ENCODE measurements around the gene THADA.

The THADA gene

DNA sequence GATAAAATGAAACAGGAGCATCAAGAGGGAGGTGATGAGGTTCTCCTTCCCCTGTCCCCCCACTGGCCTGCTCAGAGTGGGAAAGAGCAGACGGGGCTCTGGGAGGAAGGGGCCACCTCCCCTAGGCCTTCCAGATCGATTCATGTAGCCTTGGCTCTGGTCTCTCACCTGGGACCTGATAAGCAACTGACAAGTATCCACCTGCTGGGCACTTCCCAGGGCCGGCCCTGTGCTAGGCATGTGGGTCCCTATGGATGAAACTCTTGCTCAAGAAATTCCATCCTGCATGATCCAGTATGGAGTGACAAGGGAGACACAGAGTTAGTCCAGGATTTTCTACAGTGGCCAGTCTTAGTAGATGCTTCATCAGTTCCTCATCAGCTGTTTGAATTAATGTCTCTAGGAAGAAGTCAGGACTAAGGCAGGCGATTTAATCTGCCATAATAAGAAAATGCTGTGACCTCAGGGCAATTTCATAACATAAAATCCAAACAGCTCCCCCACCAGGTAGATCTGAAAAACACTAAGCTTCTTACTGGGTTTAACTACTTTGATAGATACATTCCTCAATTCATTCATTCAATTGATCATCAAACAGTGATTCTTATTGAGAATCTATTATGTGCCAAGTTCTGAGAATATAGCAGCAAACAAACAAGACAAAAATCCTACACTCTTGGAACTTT, 324.8 kb downstream of the THADA start:
- no peak for DNase-seq (ENCODE audit: low spot score)

- no peak for DNase-seq (ENCODE audit: low spot score)
Measured at GRCh38 chr2:43270461-43270860, 325.4 kb downstream of the THADA start.

DNA sequence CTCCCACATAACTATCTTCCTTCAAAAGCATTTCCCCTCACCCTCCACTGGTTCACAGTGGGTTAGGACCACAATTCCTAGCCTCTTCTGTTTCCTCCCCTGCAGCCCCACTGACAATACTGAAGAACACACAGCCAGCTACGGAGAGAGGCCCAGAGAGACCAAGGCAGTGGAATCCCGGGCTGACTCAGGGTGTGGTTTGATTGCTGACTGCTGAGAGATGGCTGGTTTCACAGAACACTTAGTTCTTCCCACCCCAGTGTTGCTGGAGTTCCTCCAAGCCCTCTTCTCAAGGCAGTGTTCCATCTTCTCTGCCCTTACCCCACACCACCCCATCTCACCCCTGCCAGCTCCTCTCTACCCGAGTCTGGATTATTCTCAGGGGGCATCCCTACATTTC, 326.1 kb downstream of the THADA start:
- no peak for DNase-seq (ENCODE audit: low spot score)

DNA sequence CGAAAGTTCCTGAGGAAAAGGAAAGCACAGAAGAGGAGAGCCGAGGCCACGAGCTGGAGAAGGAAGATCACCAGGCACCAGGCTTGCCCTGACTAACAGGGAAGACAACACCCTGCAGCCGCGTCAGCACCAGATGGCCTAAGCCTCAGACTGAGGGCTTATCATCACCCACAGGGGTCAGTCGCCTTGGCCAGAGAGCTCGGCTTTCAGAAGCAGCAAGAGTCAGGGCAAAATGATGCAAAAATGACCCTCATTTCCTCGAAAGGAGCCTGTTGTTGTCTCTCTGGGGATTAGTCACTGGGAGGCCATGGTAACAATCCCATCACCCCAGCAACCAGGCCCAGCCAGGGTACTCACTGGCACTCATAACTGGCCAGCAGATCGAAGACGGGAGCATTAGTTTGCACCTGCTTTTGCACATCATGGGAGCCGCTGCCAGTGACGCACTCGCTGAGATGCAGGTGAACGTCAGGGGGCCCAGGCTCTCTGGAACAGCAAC, 326.7 kb downstream of the THADA start:
- peak; percentile 57 for DNase-seq (ENCODE audit: low spot score)

DNA sequence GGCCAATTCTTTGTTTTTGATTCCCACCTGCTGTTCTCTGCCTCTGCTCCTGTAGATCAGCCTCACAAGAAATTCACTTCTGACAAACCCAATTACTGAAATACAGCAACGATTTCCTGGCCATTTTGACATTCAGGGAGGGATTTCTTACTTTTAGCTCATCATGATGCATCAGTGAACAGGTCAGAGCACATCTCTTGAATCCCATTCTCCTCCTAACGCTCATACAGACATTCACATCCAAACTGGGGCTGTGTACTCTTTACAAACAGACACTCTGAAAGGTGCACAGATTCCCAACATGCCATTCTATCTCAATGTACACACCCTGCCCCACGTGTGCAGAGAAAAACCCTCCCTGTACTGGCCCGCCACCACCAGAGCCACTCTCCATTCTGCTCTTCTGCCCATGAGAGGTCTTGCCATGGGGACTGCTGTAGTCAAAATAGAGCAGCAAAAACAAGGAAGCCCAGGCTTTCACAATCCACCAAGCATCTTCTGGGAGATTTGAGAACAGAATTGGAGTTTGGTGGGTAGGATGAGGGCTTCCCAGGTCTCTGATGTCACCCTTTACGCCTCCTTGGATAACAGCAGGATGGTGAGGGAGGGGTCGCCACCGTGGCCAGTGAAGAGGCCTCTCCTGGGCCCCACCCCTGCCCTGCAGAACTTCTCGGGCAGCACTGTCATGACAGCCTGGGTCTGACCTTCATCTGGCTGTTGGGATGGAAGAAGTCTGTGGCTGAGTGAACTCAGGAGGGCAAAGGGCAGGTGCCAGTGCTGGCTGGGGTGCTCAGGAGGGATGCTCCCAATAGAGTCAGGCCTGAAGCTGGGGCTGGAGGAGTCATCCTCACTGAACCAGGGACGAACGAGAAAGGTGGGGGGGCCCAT, 327.5 kb downstream of the THADA start:
- no peak for DNase-seq (ENCODE audit: low spot score)

DNA sequence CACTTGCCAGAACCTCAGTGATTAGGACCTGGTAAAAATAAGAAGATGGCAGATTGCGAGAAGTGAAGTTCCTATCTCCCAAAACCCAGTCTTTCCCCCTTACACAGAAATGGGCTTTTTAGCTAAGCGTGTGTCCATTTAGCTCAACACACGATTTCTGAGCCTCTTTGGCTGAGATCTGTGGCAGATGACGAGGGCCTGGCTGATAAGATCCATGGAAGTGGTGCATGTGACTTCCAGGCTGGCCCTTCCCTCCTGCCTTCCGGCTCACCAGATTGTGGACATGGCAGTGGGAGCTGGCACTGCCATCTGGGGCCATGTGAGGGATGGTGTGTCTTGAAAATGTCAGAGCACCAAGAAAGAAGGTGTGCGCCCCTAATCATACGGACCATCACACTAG, 328.5 kb downstream of the THADA start:
- no peak for DNase-seq (ENCODE audit: low spot score)

- no peak for DNase-seq (ENCODE audit: low spot score)
Measured at GRCh38 chr2:43266711-43267111, 329.1 kb downstream of the THADA start.

DNA sequence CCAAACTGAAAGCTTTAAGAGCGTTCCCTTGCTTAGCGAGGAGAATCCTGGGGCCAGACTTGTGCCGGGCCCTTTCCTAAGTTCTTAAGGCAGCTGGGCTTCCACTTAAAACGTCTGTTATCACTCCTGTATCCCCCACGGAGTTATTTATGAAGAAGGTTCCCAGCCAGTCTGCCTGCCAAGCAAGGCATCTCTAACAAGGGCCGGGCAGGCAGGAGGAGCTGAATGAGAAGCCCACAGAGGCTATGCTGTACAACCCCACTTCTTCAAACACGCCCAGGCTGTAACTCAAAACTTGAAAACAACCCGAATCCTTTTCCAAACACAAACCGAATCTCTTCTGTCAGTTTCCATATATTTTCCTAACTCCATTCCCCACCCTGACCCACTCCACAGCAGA, 330.4 kb downstream of the THADA start:
- no peak for DNase-seq (ENCODE audit: low spot score)

GRCh38 chr2:43265001-43265400, 330.8 kb downstream of the THADA start:
- DNase-seq (ENCODE audit: low spot score) = no peak

DNA sequence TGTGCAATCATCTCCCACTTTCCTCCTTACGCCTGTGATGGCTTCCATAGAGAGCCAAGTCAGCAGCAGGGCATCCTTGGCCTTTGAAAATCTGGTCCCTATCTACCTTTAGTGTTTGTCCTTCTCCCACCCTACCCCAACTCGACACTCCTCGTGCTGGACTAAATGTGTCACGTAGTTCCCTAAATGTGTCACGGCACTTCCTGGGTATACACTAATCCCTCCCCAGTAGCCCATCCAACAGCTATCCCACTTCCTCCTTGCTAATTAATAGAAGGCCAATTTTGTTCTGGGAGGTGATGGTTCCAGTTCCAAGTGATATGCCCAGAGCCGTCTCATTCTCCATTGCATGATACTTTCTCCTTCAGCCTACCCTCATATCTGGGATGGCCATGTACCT, 332.9 kb downstream of the THADA start:
- no peak for DNase-seq (ENCODE audit: low spot score)

- no peak for DNase-seq (ENCODE audit: low spot score)
Measured at GRCh38 chr2:43262239-43262638, 333.6 kb downstream of the THADA start.

DNA sequence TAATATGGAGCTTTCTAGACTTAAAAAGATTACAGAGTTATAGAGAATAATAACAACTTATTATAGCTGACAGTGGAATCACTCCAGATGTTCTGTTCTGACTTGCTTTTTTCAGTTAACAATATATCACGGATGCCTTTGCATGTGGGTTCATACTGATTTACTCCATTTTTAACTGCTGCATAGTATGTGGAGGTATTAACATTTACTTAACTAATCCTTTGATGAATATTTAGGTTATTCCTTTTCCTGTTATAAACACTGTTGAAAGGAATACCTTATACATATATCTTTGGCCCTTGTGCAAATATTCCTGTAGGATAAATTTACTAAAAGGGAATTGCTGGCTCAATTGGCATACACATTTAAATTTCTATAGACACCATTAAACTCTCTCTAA, 336.3 kb downstream of the THADA start:
- no peak for DNase-seq (ENCODE audit: low spot score)

- no peak for DNase-seq (ENCODE audit: low spot score)
Measured at GRCh38 chr2:43258547-43259156, 337.2 kb downstream of the THADA start.

GRCh38 chr2:43255296-43255910, 340.4 kb downstream of the THADA start:
- no peak for DNase-seq (ENCODE audit: low spot score)

DNA sequence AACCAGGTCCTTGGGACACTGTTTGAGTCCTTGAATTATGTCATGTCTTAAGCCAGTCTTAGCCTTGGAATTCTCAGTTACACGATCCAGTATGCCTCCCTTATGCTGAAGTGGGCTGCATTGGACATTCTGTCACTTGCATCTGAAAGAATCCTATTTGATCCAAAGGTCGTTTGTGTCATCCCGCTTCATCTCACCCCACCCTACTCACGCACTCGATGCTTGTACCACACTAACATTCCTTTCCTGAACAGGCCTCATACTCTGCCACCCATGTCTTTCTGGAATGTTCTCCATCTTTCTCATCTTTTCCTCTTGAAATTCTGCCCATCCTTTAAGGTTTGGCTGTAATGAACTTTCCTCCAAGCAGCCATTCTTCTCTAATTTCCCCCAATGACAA, 341.5 kb downstream of the THADA start:
- no peak for DNase-seq (ENCODE audit: low spot score)

DNA sequence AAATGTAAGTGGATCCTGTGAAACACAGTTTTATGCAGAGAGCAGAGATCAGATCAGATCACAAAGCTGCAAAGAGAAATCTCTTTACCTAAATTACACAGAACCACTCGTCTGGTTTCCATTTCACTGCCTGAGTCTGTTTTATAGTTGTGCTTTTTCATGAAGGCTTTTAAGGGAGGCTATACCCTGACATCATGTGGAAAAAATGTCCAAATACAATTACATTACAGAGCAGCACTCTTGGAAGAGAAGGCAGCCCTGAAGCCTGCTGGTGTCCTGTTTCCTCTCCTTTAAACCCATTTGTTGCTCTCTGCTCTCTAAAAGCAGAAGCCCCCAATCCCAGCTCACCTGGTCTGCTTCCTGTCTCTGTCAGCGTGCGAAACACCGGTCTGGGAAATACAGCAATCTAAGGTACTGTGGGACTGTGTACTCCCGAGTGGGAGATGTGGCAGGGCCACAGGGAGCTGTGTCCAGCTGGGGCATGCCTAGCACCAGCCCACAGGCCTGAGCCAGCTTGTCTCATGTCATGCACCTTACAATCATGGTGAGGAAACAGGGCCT, 344.6 kb downstream of the THADA start:
- no peak for DNase-seq (ENCODE audit: low spot score)

DNA sequence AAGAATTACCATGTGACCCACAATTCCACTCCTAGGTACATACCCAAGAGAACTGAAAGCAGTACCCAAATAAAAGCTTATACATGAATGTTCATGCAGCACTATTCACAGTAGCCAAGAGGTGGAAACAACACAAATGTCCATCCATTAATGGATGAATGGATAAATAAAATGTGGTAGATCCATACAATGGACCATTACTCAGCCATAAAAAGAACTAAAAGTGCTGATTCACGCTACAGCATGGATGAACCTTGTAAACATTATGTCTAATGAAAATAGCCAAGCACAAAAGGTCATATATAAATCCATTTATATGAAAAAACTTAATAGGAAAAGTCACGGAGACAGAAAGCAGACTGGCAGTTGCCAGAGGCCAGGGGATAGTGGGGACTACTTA, 345.8 kb downstream of the THADA start:
- DNase-seq (ENCODE audit: low spot score) = no peak

DNA sequence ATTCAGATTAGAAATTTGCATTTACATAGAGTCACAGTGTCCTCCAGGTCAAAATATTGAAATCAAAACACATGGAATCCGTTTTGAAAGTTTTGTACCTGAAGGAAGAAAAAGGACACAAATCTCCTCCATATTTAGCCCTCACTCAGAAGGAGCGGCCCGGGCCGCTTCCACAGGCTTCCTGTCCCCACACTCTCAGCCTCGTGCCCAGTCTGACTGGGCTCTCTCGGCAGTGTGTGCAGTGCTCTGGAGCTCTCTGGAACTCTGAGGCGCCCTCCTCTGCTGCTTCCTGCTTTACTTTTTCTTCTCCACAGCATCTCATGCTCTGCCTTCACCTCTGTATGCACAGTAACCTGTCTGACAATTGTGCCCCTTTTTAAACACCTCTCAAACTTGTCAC, 347.2 kb downstream of the THADA start:
- no peak for DNase-seq (ENCODE audit: low spot score)

- no peak for DNase-seq (ENCODE audit: low spot score)
Measured at GRCh38 chr2:43246641-43247040, 349.2 kb downstream of the THADA start.

- no peak for DNase-seq (ENCODE audit: low spot score)
Measured at GRCh38 chr2:43241558-43241957, 354.3 kb downstream of the THADA start.

GRCh38 chr2:43240766-43241150, 355.1 kb downstream of the THADA start:
- DNase-seq (ENCODE audit: low spot score) = no peak
